Thyroid gland (tissue), 4 donors: ENCODE measurements around the gene MORC2.

Experiments
- POLR2A ChIP-seq, 2 donors: fragments of 450-650 bp; IDR thresholded peaks; one replicate each; pipeline ENCODE4 v1.6.1; 2017; ENCODE audit warnings: antibody characterized with exemption in 2 of 2, mild to moderate bottlenecking in 2 of 2, moderate library complexity in 1 of 2
- TF ChIP-seq, protein P1 (sequence below), 6 experiments: fragments of 200-600 bp in 3 of 6; fragments of 450-650 bp in 3 of 6; sonication (generic) in 3 of 6; IDR thresholded peaks; one replicate each; pipeline ENCODE4 v1.5.1; 2016 to 2019; ENCODE audit warnings: antibody characterized with exemption in 6 of 6, mild to moderate bottlenecking in 2 of 6, inconsistent platforms in 1 of 6, moderate library complexity in 1 of 6

DNA sequence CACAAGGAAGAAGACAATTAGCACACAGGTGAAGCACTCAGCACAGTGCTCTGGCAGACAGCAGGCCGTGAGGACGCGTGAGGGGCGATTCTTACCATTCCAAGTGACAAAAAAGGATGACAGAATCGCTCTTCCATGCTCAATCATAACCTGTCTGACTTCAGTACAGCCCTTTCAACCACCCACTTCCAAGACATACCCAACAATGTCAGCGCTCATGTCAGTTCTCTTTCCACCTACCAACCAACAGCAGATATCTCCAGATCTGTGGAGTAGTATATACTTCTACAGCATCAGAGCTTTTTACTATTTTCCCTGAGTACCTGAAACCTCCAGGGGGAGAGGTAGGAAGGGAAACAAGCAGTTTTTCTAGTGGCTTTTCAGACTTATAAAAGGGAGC lies 40.2 kb downstream of the MORC2 start:
- TF ChIP-seq, protein P1, sequence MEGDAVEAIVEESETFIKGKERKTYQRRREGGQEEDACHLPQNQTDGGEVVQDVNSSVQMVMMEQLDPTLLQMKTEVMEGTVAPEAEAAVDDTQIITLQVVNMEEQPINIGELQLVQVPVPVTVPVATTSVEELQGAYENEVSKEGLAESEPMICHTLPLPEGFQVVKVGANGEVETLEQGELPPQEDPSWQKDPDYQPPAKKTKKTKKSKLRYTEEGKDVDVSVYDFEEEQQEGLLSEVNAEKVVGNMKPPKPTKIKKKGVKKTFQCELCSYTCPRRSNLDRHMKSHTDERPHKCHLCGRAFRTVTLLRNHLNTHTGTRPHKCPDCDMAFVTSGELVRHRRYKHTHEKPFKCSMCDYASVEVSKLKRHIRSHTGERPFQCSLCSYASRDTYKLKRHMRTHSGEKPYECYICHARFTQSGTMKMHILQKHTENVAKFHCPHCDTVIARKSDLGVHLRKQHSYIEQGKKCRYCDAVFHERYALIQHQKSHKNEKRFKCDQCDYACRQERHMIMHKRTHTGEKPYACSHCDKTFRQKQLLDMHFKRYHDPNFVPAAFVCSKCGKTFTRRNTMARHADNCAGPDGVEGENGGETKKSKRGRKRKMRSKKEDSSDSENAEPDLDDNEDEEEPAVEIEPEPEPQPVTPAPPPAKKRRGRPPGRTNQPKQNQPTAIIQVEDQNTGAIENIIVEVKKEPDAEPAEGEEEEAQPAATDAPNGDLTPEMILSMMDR (IDR thresholded peaks at IDR 0.05), result no peak
- TF ChIP-seq POLR2A (IDR thresholded peaks at IDR 0.05), result no peak
